HepG2 (cell line): Measurements from ENCODE around the gene GPR4. TPM values are rescaled to one million over a fixed set of nuclear protein-coding genes. Genes with fewer than 3 reads are reported as not detected.

Source experiments
- ATAC-seq: fragments of 200-7000 bp; cut with Tn5 transposase; 3 replicates; pipeline ENCODE4 v1.9.1; 2020; ENCODE audit warnings: mild to moderate bottlenecking, moderate library complexity
- BruUV-seq: library from RNA; stranded (reverse); fragments of 400-500 nt; replicated peaks from 2 replicates; lab custom pipeline; 2021; lab: Mats Ljungman, UMichigan
- CTCF ChIA-PET: fragments of 300-600 bp; formaldehyde crosslinking; extraction: SDS; loops from one replicate; lab custom pipeline; 2021; ENCODE audit warnings: low total read pairs, inconsistent platforms, low intra/inter-chr PET ratio; lab: Yijun Ruan, JAX
- POLR2A ChIA-PET: fragments of 350-600 bp; sonication (Branson Sonifier 250); formaldehyde crosslinking; loops from one replicate; lab custom pipeline; 2020; ENCODE audit warnings: antibody characterized with exemption, inconsistent platforms; lab: Yijun Ruan, JAX
- DNase-seq: peaks from one replicate; pipeline ENCODE4 v3.0.0-alpha.2; 2015; ENCODE audit warnings: low spot score
- FAIRE-seq: peaks from 3 replicates; lab custom pipeline; 2011; peaks lifted over from hg19 to GRCh38; lab: Jason Lieb, UNC
- H2AFZ ChIP-seq: one replicate; pipeline ENCODE4 v1.6.1; 2011; ENCODE audit warnings: low read length, inconsistent platforms
- H3K27ac ChIP-seq: fragments of 300-600 bp; 3 replicates; pipeline ENCODE4 v1.8.0; 2011; ENCODE audit warnings: mixed run types, mild to moderate bottlenecking, mixed read lengths, low read length, inconsistent platforms; ENCODE audit not compliant: insufficient read depth; ENCODE audit errors: extremely low read length
- H3K27me3 ChIP-seq, 2 experiments: fragments of 200-600 bp in 1 of 2; 2 replicates in 1 of 2; 3 replicates in 1 of 2; pipeline versions ENCODE4 v1.6.0 to v1.8.0; 2011; ENCODE audit warnings: low read length in 2 of 2, mild to moderate bottlenecking in 2 of 2, moderate library complexity in 2 of 2, inconsistent platforms in 1 of 2; ENCODE audit not compliant: insufficient read depth in 2 of 2, control insufficient read depth in 1 of 2
- H3K36me3 ChIP-seq, 2 experiments: fragments of 200-600 bp in 1 of 2; replicated peaks in 1 of 2; 2 replicates in 1 of 2; 3 replicates in 1 of 2; pipeline versions ENCODE4 v1.5.1 to v1.8.0; 2011; ENCODE audit warnings: low read length in 2 of 2, inconsistent platforms in 1 of 2; ENCODE audit not compliant: insufficient read depth in 2 of 2, control insufficient read depth in 1 of 2
- H3K4me1 ChIP-seq: 2 replicates; pipeline ENCODE4 v1.5.1; 2012; ENCODE audit warnings: low read length, inconsistent platforms; ENCODE audit not compliant: insufficient read depth
- H3K4me2 ChIP-seq: 2 replicates; pipeline ENCODE4 v1.6.0; 2011; ENCODE audit warnings: low read depth, low read length, inconsistent platforms
- H3K4me3 ChIP-seq, 3 experiments: fragments of 200-600 bp in 1 of 3; sonication (generic), shearing (Covaris generic) in 1 of 3; replicated peaks in 1 of 3; 2 replicates each; pipeline ENCODE4 v1.5.1; 2011 to 2016; ENCODE audit warnings: low read length in 3 of 3, inconsistent platforms in 2 of 3, low read depth in 2 of 3, mild to moderate bottlenecking in 2 of 3, control low read depth in 1 of 3, mixed read lengths in 1 of 3; ENCODE audit not compliant: insufficient read depth in 1 of 3
- H3K79me2 ChIP-seq: one replicate; pipeline ENCODE4 v1.6.1; 2011; ENCODE audit warnings: low read length, inconsistent platforms; ENCODE audit not compliant: insufficient read depth
- H3K9ac ChIP-seq: 2 replicates; pipeline ENCODE4 v1.6.0; 2011; ENCODE audit warnings: mild to moderate bottlenecking, low read depth, low read length, inconsistent platforms; ENCODE audit not compliant: insufficient read depth
- H3K9me3 ChIP-seq: 2 replicates; pipeline ENCODE4 v1.5.1; 2012; ENCODE audit warnings: mild to moderate bottlenecking, low read length
- H4K20me1 ChIP-seq: 2 replicates; pipeline ENCODE4 v1.6.0; 2011; ENCODE audit warnings: inconsistent platforms, mild to moderate bottlenecking, low read length, moderate library complexity; ENCODE audit not compliant: insufficient read depth
- AGO2 ChIP-seq: fragments of 200-400 bp; formaldehyde crosslinking; optimal IDR thresholded peaks from 2 replicates; pipeline ENCODE3; 2017; ENCODE audit warnings: mild to moderate bottlenecking, low read depth, low read length, moderate library complexity
- ATF7-NPFF ChIP-seq: sonication (generic); formaldehyde crosslinking; IDR thresholded peaks from 2 replicates; pipeline ENCODE4 v1.8.1; 2023; ENCODE audit warnings: mild to moderate bottlenecking, low read depth, missing genetic modification reagents, moderate library complexity
- BORCS8-MEF2B ChIP-seq: sonication (generic); formaldehyde crosslinking; IDR thresholded peaks from 2 replicates; pipeline ENCODE4 v1.8.0; 2022; ENCODE audit warnings: mild to moderate bottlenecking, missing genetic modification reagents
- CENPX ChIP-seq: sonication (generic); formaldehyde crosslinking; IDR thresholded peaks from 2 replicates; pipeline ENCODE4 v1.9.0; 2021; ENCODE audit warnings: mild to moderate bottlenecking, missing genetic modification reagents, moderate library complexity
- CERS6 ChIP-seq: sonication (generic); formaldehyde crosslinking; IDR thresholded peaks from 2 replicates; pipeline ENCODE4 v1.5.0; 2020; ENCODE audit warnings: missing genetic modification reagents
- EEA1 ChIP-seq: sonication (generic); formaldehyde crosslinking; IDR thresholded peaks from 2 replicates; pipeline ENCODE4 v1.5.1; 2020; ENCODE audit warnings: mild to moderate bottlenecking, missing genetic modification reagents, borderline replicate concordance
- ELF3 ChIP-seq: IDR thresholded peaks from 2 replicates; pipeline ENCODE4 v1.6.1; 2016; ENCODE audit warnings: missing genetic modification reagents, missing compliant biosample characterization
- KLF11 ChIP-seq: IDR thresholded peaks from 2 replicates; pipeline ENCODE4 v1.6.1; 2016; ENCODE audit warnings: missing compliant biosample characterization
- KLF16 ChIP-seq, 2 experiments: sonication (generic) in 1 of 2; formaldehyde crosslinking in 1 of 2; IDR thresholded peaks; 2 replicates each; pipeline versions ENCODE4 v1.6.1 to v1.8.0; 2016 to 2023; ENCODE audit warnings: missing genetic modification reagents in 2 of 2, missing compliant biosample characterization in 1 of 2
- MBNL3 ChIP-seq: fragments of 250-450 bp; sonication (Bioruptor Pico); conservative IDR thresholded peaks from 2 replicates; pipeline ENCODE4 v1.8.0; 2022; ENCODE audit warnings: mild to moderate bottlenecking, inconsistent platforms
- MED13 ChIP-seq: sonication (generic); formaldehyde crosslinking; IDR thresholded peaks from 2 replicates; pipeline ENCODE4 v1.5.0; 2020; ENCODE audit warnings: missing genetic modification reagents
- NFYB ChIP-seq: sonication (generic); formaldehyde crosslinking; IDR thresholded peaks from 2 replicates; pipeline ENCODE4 v1.4.0; 2020; ENCODE audit warnings: missing genetic modification reagents
- PPARG ChIP-seq: conservative IDR thresholded peaks from 2 replicates; pipeline ENCODE4 v1.6.1; 2016; ENCODE audit warnings: missing biosample characterization, missing genetic modification reagents
- RBAK ChIP-seq: sonication (generic); formaldehyde crosslinking; IDR thresholded peaks from 2 replicates; pipeline ENCODE4 v1.5.1; 2020; ENCODE audit warnings: mild to moderate bottlenecking, missing genetic modification reagents
- SYNCRIP ChIP-seq: fragments of 200-400 bp; formaldehyde crosslinking; IDR thresholded peaks from 2 replicates; pipeline ENCODE4 v1.6.1; 2018; ENCODE audit warnings: mild to moderate bottlenecking, low read depth, low read length; ENCODE audit not compliant: insufficient read depth
- ZNF281 ChIP-seq: sonication (generic); formaldehyde crosslinking; IDR thresholded peaks from 2 replicates; pipeline ENCODE4 v1.4.0; 2020; ENCODE audit warnings: missing genetic modification reagents, borderline replicate concordance
- ZNF468 ChIP-seq: sonication (generic); formaldehyde crosslinking; IDR thresholded peaks from 2 replicates; pipeline ENCODE4 v1.8.0; 2022; ENCODE audit warnings: mild to moderate bottlenecking, moderate library complexity, missing genetic modification reagents
- ZNF577 ChIP-seq: sonication (generic); formaldehyde crosslinking; IDR thresholded peaks from 2 replicates; pipeline ENCODE4 v1.4.0; 2020; ENCODE audit warnings: mild to moderate bottlenecking, low read depth, missing genetic modification reagents, borderline replicate concordance
- ZNF883 ChIP-seq: sonication (generic); formaldehyde crosslinking; IDR thresholded peaks from 2 replicates; pipeline ENCODE4 v1.5.1; 2020; ENCODE audit warnings: mild to moderate bottlenecking, missing genetic modification reagents; ENCODE audit errors: not compliant biosample characterization
- WGBS: methylation state at CpG from one replicate; pipeline ENCODE4 v1.1.6; 2017; ENCODE audit warnings: low lambda C conversion rate; 5-methylcytosine and 5-hydroxymethylcytosine counted together
- in situ Hi-C: cut with HindIII; loops from 2 replicates; pipeline ENCODE4 v1.10.0; 2017; ENCODE audit warnings: low pct_unique_long_range_greater_than_20kb; ENCODE audit not compliant: extremely low pct_ligation_motif_present
- intact Hi-C: fragments of 100-400 bp; cut with micrococcal nuclease; formaldehyde crosslinking; loops from one replicate; pipeline ENCODE4 v1.10.0; 2022; ENCODE audit not compliant: unreplicated experiment
- polyA plus RNA-seq, 8 experiments: library from polyadenylated mRNA; depleted of rRNA in 3 of 8; stranded (reverse) in 7 of 8; unstranded in 1 of 8; fragments of >200 nt; fragmentation: Illumina TruSeq in 4 of 8; extraction: Trizol in 4 of 8; gene quantifications; 2 replicates each; pipeline versions ENCODE4 v1.2.1 to v1.2.3, GENCODE V29; 2011 to 2016; ENCODE audit warnings: low read depth in 4 of 8, missing spikeins in 1 of 8, mixed read lengths in 1 of 8; ENCODE audit not compliant: insufficient read depth in 1 of 8
- total RNA-seq, 5 experiments: library from RNA; depleted of rRNA; stranded (reverse); fragments of >200 nt; fragmentation: Illumina TruSeq; extraction: Trizol; gene quantifications; 2 replicates each; pipeline ENCODE4 v1.2.3, GENCODE V29; 2016; ENCODE audit warnings: low read depth in 1 of 5

Gene GPR4
- total and polyA plus RNA-seq, 2 of the 13 experiments (the other 11 are each of a cell fraction or from before 2014, with no cell fraction given) = 0.15 TPM; not detected in 1

- CTCF ChIA-PET = interaction anchor here (3.1 kb wide), 1 partner anchor 35 kb away, joined by 45 read pairs; no protein-coding TSS in a partner anchor
- Histone ChIP-seq H3K27ac (no peak overlapping the region), H2AFZ (peak overlapping the region; percentile 89), H4K20me1 (no peaks in the 10 kb centered on the region), H3K4me2 (peak overlapping the region; percentile 74), H3K4me3 (peak overlapping the region; percentile 36 to 70 (median 47)), H3K27me3 (peaks cover 0 to 4% of the 10 kb centered on the region in 2 experiments; a peak in 3 of 5 replicates), H3K79me2 (no peaks in the 10 kb centered on the region), H3K4me1 (peaks cover 11% of the 10 kb centered on the region; the same call in 1 of the 2 replicates), H3K36me3 (no peaks in the 10 kb centered on the region), H3K9ac (peak overlapping the region; percentile 54), H3K9me3 (no peaks in the 10 kb centered on the region)
- POLR2A ChIA-PET = interaction anchor here (0.8 to 2.5 kb wide), 3 partner anchors 9 to 34 kb away, joined by 3 to 17 read pairs (median 4); partner anchors contain the start of gene EML2
- ATAC-seq = peak; percentile 82
- in situ Hi-C loops = no loop called here
- no TSS peak for BruUV-seq
- intact Hi-C loops = loop anchor here (1.0 kb wide), 1 partner anchor 36 kb away; no protein-coding TSS in a partner anchor
- peak; percentile 77 for FAIRE-seq
- DNase-seq = peak; percentile 60
- WGBS = 19% methylated on average over 19 of the region's 28 CpGs
- TF ChIP-seq RBAK (CRISPR knock-in tag) = no peak
- no peak for TF ChIP-seq KLF16 (CRISPR knock-in tag; IDR thresholded peaks at IDR 0.05)
- TF ChIP-seq ELF3 = peak; percentile 62; the same call in 1 of the 2 replicates
- no peak for TF ChIP-seq EEA1 (CRISPR knock-in tag)
- TF ChIP-seq ZNF577 (CRISPR knock-in tag) = no peak
- TF ChIP-seq ZNF468 (CRISPR knock-in tag) = no peak
- TF ChIP-seq MED13 (CRISPR knock-in tag) = no peak
- no peak for TF ChIP-seq ZNF281 (CRISPR knock-in tag)
- TF ChIP-seq SYNCRIP = no peak
- no peak for TF ChIP-seq CENPX (CRISPR knock-in tag)
- no peak for TF ChIP-seq NFYB (CRISPR knock-in tag)
- TF ChIP-seq MBNL3 = no peak
- TF ChIP-seq CERS6 (CRISPR knock-in tag) = no peak
- TF ChIP-seq PPARG (CRISPR knock-in tag) = no peak
- TF ChIP-seq AGO2 = no peak
- no peak for TF ChIP-seq ZNF883 (CRISPR knock-in tag)
- no peak for TF ChIP-seq KLF11 (CRISPR knock-in tag)
- no peak for TF ChIP-seq ATF7-NPFF (CRISPR knock-in tag)
- no peak; the same call in 1 of the 2 replicates for TF ChIP-seq BORCS8-MEF2B (CRISPR knock-in tag)
Measured at GRCh38 chr19:45607071-45608029, 5.3 kb upstream of the GPR4 start.
